Adrenal gland (tissue), 12 donors: ENCODE results near the gene PRKCA. TPM values are rescaled to one million over a fixed set of nuclear protein-coding genes. Genes with fewer than 3 reads are reported as not detected.
A peak's percentile ranks its signal among the peaks of the same experiment; 100 is the strongest.

Source experiments
- DNase-seq, 7 donors: peaks; one replicate each; pipeline ENCODE4 v3.0.0-alpha.2; 2019 to 2020
- H3K27ac ChIP-seq, 5 donors: fragments of 200-600 bp; sonication (generic) in 4 of 5; 1 replicate in 3 of 5; 2 replicates in 2 of 5; pipeline versions ENCODE4 v1.5.1 to v1.8.0; 2016 to 2020; ENCODE audit warnings: mild to moderate bottlenecking in 1 of 5
- H3K27me3 ChIP-seq: fragments of 200-600 bp; 2 replicates; pipeline ENCODE4 v1.8.0; 2021
- H3K36me3 ChIP-seq, 2 donors: fragments of 200-600 bp; replicated peaks in 1 of 2; 1 replicate in 1 of 2; 2 replicates in 1 of 2; pipeline versions ENCODE4 v1.5.1 to v1.8.0; 2018 to 2022
- H3K4me1 ChIP-seq, 2 donors: fragments of 200-600 bp; replicated peaks in 1 of 2; 1 replicate in 1 of 2; 2 replicates in 1 of 2; pipeline versions ENCODE4 v1.5.1 to v1.8.0; 2018 to 2021
- H3K4me3 ChIP-seq, 4 donors: fragments of 200-600 bp; sonication (generic) in 3 of 4; one replicate each; pipeline ENCODE4 v1.5.1; 2016 to 2018
- H3K9me3 ChIP-seq, 3 donors: fragments of 200-600 bp; sonication (generic) in 1 of 3; replicated peaks in 1 of 3; 1 replicate in 2 of 3; 2 replicates in 1 of 3; pipeline versions ENCODE4 v1.5.1 to v1.8.0; 2016 to 2021
- POLR2A ChIP-seq, 2 donors: fragments of 450-650 bp; IDR thresholded peaks; one replicate each; pipeline ENCODE4 v1.6.1; 2017; ENCODE audit warnings: antibody characterized with exemption in 2 of 2, mild to moderate bottlenecking in 2 of 2, moderate library complexity in 1 of 2
- WGBS, 4 donors: extraction: QIAGEN DNeasy Blood & Tissue Kit in 2 of 4; methylation state at CpG; one replicate each; pipeline versions ENCODE4 v1.1.5 to v1.1.7; 2013 to 2017; 5-methylcytosine and 5-hydroxymethylcytosine counted together
- intact Hi-C, 2 donors: fragments of 100-400 bp; cut with DNase I; formaldehyde crosslinking; loops; one replicate each; pipeline versions ENCODE4 v1.14.1 to v1.15.0; 2022 to 2023
- polyA plus RNA-seq, 3 donors: library from polyadenylated mRNA; stranded (reverse); fragments of 200-250 nt in 2 of 3; fragments of 350-450 nt in 1 of 3; fragmentation: Illumina TruSeq in 1 of 3; extraction: RNeasy Lipid Tissue Mini Kit (QIAGEN cat#74804) in 1 of 3; gene quantifications; one replicate each; pipeline ENCODE4 v1.2.3, GENCODE V29; 2013 to 2014
- total RNA-seq, 9 donors: library from RNA; depleted of rRNA in 4 of 9; stranded (reverse); fragments of >200 nt in 4 of 9; fragments of 120-200 nt in 1 of 9; fragmentation: NEBNext Ultra II Directional in 1 of 9; extraction: Animal tissue kit (Norgen Biotek cat#: 25700) in 1 of 9; gene quantifications; one replicate each; pipeline versions ENCODE4 v1.1.0 to v1.2.4, GENCODE V29; 2013 to 2023
- TF ChIP-seq, protein P1 (sequence below), 6 experiments: fragments of 450-650 bp in 4 of 6; fragments of 200-600 bp in 2 of 6; sonication (generic) in 1 of 6; IDR thresholded peaks; 1 replicate in 5 of 6; 2 replicates in 1 of 6; pipeline versions ENCODE4 v1.5.1 to v1.8.0; 2016 to 2021; ENCODE audit warnings: antibody characterized with exemption in 6 of 6, mild to moderate bottlenecking in 2 of 6, moderate library complexity in 1 of 6
- donor health status: healthy with polysubstance abuse.
- donor health status: Bipolar disorder and iron deficiency.
- donor health status: DM: yes; HTN: yes; CAD: no.
- donor health status: DM: no; HTN: no; CAD: no.
- donor health status: DM: no; HTN: no; CAD: no.
- donor health status: DM: yes; HTN: yes; CAD: no.

Gene PRKCA
- total and polyA plus RNA-seq, 12 donors = 15.1 to 202 (median 84.1) TPM

DNA sequence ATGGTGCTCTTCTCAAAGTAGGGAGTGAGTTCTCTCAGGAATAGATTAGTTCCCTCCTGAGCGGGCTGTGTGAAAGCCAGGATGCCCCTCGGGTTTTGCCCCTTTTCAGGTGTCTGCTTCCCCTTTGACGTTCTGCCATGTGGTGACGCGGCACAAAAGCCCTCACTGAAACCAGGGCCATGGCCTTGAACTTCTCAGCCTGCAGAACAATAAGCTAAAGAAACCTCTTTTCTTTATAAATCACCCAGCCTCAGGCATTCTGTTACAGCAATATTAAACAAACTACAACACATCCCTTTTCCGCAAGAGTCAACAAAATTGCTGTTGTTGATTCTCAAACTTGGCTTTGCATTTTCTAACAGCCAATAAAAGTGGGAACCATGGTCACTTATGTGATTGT lies 517.1 kb downstream of the PRKCA start:
- intact Hi-C loops = no loop called here
- Histone ChIP-seq H3K27ac (no peak overlapping the region), H3K4me1 (no peaks in the 10 kb centered on the region), H3K4me3 (no peak overlapping the region), H3K36me3 (no peaks in the 10 kb centered on the region), H3K9me3 (no peaks in the 10 kb centered on the region), H3K27me3 (peaks cover 2% of the 10 kb centered on the region)
- TF ChIP-seq, protein P1, sequence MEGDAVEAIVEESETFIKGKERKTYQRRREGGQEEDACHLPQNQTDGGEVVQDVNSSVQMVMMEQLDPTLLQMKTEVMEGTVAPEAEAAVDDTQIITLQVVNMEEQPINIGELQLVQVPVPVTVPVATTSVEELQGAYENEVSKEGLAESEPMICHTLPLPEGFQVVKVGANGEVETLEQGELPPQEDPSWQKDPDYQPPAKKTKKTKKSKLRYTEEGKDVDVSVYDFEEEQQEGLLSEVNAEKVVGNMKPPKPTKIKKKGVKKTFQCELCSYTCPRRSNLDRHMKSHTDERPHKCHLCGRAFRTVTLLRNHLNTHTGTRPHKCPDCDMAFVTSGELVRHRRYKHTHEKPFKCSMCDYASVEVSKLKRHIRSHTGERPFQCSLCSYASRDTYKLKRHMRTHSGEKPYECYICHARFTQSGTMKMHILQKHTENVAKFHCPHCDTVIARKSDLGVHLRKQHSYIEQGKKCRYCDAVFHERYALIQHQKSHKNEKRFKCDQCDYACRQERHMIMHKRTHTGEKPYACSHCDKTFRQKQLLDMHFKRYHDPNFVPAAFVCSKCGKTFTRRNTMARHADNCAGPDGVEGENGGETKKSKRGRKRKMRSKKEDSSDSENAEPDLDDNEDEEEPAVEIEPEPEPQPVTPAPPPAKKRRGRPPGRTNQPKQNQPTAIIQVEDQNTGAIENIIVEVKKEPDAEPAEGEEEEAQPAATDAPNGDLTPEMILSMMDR (IDR thresholded peaks at IDR 0.05) = no peak
- no peak for TF ChIP-seq POLR2A (IDR thresholded peaks at IDR 0.05)
- 55 to 68% (median 65%) methylated on average over 6 of the region's 6 CpGs for WGBS, 4 donors
- DNase-seq = no peak

DNA sequence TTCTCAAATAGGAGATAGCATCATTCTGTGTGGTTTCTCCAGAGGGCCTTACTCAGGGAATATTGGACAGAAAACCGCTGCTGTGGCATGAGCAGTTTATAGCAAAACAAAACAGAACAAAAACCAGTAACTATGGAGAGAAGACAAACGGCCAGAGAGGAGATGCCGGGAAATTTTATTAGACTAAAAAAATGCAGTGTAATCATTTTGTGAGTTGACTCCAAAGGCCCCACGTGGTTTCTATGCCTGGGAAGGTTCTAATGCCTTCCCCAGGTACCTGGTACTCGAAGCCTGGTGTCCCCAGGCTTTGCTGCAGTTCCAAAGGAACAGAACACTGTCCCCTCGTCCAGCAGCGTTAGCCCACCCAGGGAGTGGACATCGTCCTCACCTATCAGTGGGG lies 519.6 kb downstream of the PRKCA start:
- intact Hi-C loops = no loop called here
- no peak overlapping the region for H3K27ac ChIP-seq
- WGBS, 4 donors = 73 to 84% (median 77%) methylated on average over 4 to 8 of the region's 8 CpGs
- peaks cover 4% of the 10 kb centered on the region for H3K27me3 ChIP-seq
- DNase-seq = no peak
- H3K4me1 ChIP-seq = no peaks in the 10 kb centered on the region
- no peak for TF ChIP-seq POLR2A (IDR thresholded peaks at IDR 0.05)
- TF ChIP-seq, protein P1 (IDR thresholded peaks at IDR 0.05) = no peak
- no peaks in the 10 kb centered on the region for H3K9me3 ChIP-seq
- H3K4me3 ChIP-seq = no peak overlapping the region
- H3K36me3 ChIP-seq = no peaks in the 10 kb centered on the region

DNA sequence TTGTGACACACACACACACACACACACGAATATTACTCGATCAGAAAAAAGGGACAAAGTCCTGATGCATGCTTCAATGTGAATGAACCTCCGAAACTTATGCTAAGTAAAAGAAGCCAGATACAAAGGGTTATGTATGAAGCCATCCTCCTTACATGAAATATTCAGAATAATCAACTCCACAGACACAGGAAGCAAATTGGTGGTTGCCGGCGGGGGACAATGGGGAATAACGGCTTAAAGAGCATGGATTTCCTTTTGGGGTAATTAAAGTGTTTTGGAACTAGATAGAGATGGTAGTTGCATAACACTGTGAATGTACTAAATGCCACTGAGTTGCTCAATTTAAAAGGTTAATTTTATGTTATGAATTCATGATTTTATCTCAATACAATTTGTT lies 524.4 kb downstream of the PRKCA start:
- Histone ChIP-seq H3K36me3 (no peaks in the 10 kb centered on the region), H3K4me1 (no peaks in the 10 kb centered on the region), H3K27me3 (peaks cover 4% of the 10 kb centered on the region), H3K9me3 (no peaks in the 10 kb centered on the region), H3K4me3 (no peak overlapping the region), H3K27ac (no peak overlapping the region)
- DNase-seq = no peak
- WGBS, 4 donors = 63 to 83% (median 70%) methylated on average over 6 of the region's 6 CpGs
- intact Hi-C loops = no loop called here
- TF ChIP-seq, protein P1 (IDR thresholded peaks at IDR 0.05) = no peak
- TF ChIP-seq POLR2A (IDR thresholded peaks at IDR 0.05) = no peak

DNA sequence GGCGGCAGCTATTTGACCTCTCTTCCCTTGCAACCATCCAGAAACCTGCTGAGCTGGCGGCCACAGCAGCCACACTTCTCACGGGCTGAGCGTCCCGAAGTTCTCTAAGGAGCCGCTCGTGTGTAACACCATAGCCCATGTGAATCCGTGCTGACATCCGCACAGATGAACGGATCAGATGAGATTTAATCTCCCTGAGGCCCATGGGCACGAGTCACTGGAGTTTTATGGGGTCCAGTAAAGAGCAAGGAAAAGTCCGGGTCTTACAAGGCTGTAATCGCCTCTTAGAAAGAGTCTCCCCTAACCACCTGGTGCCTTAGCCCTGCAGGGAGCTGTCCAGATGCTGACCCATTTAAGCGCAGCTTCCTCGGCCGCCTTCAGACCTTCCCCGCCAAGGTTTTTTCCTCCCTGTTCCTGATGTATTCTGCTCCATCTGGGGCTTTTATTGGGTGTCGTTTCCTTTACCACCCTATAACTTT lies 527.0 kb downstream of the PRKCA start:
- no peak overlapping the region for H3K4me3 ChIP-seq
- no peak overlapping the region for H3K27ac ChIP-seq
- peak in 6 of 7 donors; percentile 55 to 66 (median 62) for DNase-seq
- TF ChIP-seq, protein P1 (IDR thresholded peaks at IDR 0.05) = no peak
- no peak for TF ChIP-seq POLR2A (IDR thresholded peaks at IDR 0.05)
- intact Hi-C loops = no loop called here
- peaks cover 15% of the 10 kb centered on the region for H3K27me3 ChIP-seq
- 2 to 7% (median 4%) methylated on average over 15 to 18 of the region's 18 CpGs for WGBS, 4 donors
- H3K4me1 ChIP-seq = no peaks in the 10 kb centered on the region
- H3K9me3 ChIP-seq = no peaks in the 10 kb centered on the region
- H3K36me3 ChIP-seq = no peaks in the 10 kb centered on the region
